IMR-90 (cell line): ENCODE data around the gene GIMAP8.

Experiments used
- BHLHE40 ChIP-seq: fragments of 150-350 bp; IDR thresholded peaks from 2 replicates; pipeline ENCODE4 v1.6.1; 2016; ENCODE audit warnings: mild to moderate bottlenecking, low read depth, low read length
- CTCF ChIP-seq: conservative IDR thresholded peaks from 2 replicates; pipeline ENCODE4 v1.5.1; 2012; ENCODE audit warnings: mild to moderate bottlenecking, low read depth, low read length, improper control_type of control experiment
- MAFK ChIP-seq: IDR thresholded peaks from 2 replicates; pipeline ENCODE4 v1.6.1; 2012; ENCODE audit warnings: low read depth, low read length, improper control_type of control experiment
- MAZ ChIP-seq: IDR thresholded peaks from 2 replicates; pipeline ENCODE4 v1.6.1; 2012; ENCODE audit warnings: low read depth, mild to moderate bottlenecking, low read length, improper control_type of control experiment, moderate library complexity, borderline replicate concordance
- POLR2A ChIP-seq: IDR thresholded peaks from 2 replicates; pipeline ENCODE4 v1.6.1; 2012; ENCODE audit warnings: mild to moderate bottlenecking, low read depth, low read length
- RAD21 ChIP-seq: IDR thresholded peaks from 2 replicates; pipeline ENCODE4 v1.6.1; 2012; ENCODE audit warnings: low read length, improper control_type of control experiment
- RFX5 ChIP-seq: IDR thresholded peaks from 2 replicates; pipeline ENCODE4 v1.8.0; 2012; ENCODE audit warnings: low read depth, mild to moderate bottlenecking, low read length, moderate library complexity
- SMC3 ChIP-seq: fragments of 150-350 bp; IDR thresholded peaks from 2 replicates; pipeline ENCODE4 v1.6.1; 2016; ENCODE audit warnings: low read depth, mild to moderate bottlenecking, antibody characterized with exemption, low read length, moderate library complexity
- USF2 ChIP-seq: fragments of 150-350 bp; IDR thresholded peaks from 2 replicates; pipeline ENCODE4 v1.6.1; 2017; ENCODE audit warnings: mild to moderate bottlenecking, antibody characterized with exemption, low read length, low read depth

GRCh38 chr7:150420242-150420641 lies 30.2 kb upstream of the GIMAP8 start:
- no peak for TF ChIP-seq CTCF
- no peak for TF ChIP-seq POLR2A
- no peak for TF ChIP-seq RAD21
- no peak for TF ChIP-seq RFX5
- TF ChIP-seq USF2 = no peak
- no peak for TF ChIP-seq MAZ
- no peak for TF ChIP-seq BHLHE40
- no peak for TF ChIP-seq SMC3
- TF ChIP-seq MAFK = no peak
